Activated naive CD4-positive, alpha-beta T cell treated with anti-CD3 and anti-CD28 coated beads, Interleukin-2, amount 10 ng/mL, durations not matched to agents 7 days and 5 days (primary cell): Measurements from ENCODE around the gene GRP.

Experiments used
- CTCF ChIA-PET: fragments of 350-600 bp; sonication (Branson Sonifier 250); formaldehyde crosslinking; loops from one replicate; lab custom pipeline; 2021; ENCODE audit warnings: antibody characterized with exemption; lab: Charles Lee
- DNase-seq: peaks from one replicate; pipeline ENCODE4 v3.0.0-alpha.2; 2020
- H3K27ac Mint-ChIP-seq: one replicate; pipeline ENCODE4 v1.8.0; 2021; ENCODE audit warnings: mild to moderate bottlenecking, moderate library complexity, mixed read lengths
- H3K27me3 Mint-ChIP-seq: one replicate; pipeline ENCODE4 v1.8.0; 2021; ENCODE audit warnings: mild to moderate bottlenecking, mixed read lengths
- H3K36me3 Mint-ChIP-seq: one replicate; pipeline ENCODE4 v1.8.0; 2021; ENCODE audit warnings: mixed read lengths
- H3K4me1 Mint-ChIP-seq: one replicate; pipeline ENCODE4 v1.8.0; 2021; ENCODE audit warnings: mixed read lengths
- H3K4me3 Mint-ChIP-seq: one replicate; pipeline ENCODE4 v1.8.0; 2021; ENCODE audit warnings: mild to moderate bottlenecking, moderate library complexity, mixed read lengths
- H3K9me3 Mint-ChIP-seq: one replicate; pipeline ENCODE4 v1.8.0; 2021; ENCODE audit warnings: mixed read lengths

The GRP gene

DNA sequence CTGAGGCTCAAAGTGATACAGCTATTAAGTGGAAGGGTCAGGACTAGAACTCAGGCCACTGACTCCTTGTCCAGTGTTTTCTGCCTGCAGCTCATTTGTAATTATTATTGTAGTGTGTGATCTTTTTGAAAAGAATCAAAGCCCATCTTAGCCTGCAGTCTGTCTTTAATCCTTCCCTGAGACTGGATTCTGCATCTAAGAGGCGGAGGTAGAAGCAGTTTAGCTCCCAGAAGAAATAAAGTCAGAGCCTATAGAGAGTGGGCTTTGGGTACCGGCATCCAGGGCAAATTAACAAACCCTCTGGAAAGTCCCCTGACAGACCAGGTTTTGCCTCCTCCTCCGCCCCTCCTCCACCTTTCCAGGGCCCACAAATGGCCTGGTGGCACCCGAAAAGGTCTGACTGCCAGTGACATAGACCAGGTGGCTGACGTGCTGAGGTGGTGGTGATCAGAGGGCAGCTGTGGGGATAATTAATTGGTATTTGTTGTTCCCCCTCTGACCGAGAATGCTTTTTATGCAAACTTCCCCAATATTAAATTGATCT lies 55.5 kb downstream of the GRP start:
- H3K27ac Mint-ChIP-seq, result no peak overlapping the region
- H3K36me3 Mint-ChIP-seq, result no peaks in the 10 kb centered on the region
- no peak overlapping the region for H3K4me3 Mint-ChIP-seq
- H3K27me3 Mint-ChIP-seq, result peaks cover 76% of the 10 kb centered on the region
- peaks cover 10% of the 10 kb centered on the region for H3K4me1 Mint-ChIP-seq
- DNase-seq, result no peak
- no peaks in the 10 kb centered on the region for H3K9me3 Mint-ChIP-seq
- CTCF ChIA-PET, result interaction anchor here (2.6 kb wide), 1 partner anchor 127 kb away, joined by 6 read pairs; no protein-coding TSS in a partner anchor

DNA sequence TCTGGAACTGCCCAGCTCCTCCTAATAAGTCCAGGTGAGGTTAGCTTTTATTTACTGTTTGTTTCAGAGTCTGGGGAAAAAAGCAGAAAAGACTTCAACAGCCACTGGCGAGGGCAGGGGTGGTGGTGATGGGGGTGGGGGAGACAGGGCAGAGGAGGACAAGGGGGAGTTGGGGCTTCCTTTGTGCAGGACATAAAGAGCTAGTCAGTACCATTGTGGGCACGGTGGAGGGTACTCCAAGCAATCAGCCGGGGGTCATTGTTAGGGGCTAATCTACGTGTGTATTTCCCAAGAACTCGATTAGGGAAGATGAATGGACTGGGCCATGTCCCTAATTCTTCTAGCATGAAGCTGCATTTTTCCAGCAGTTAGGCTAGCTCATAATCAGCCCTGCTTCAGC lies 56.1 kb downstream of the GRP start:
- peaks cover 10% of the 10 kb centered on the region for H3K4me1 Mint-ChIP-seq
- H3K27ac Mint-ChIP-seq, result no peak overlapping the region
- no peak overlapping the region for H3K4me3 Mint-ChIP-seq
- H3K27me3 Mint-ChIP-seq, result peaks cover 74% of the 10 kb centered on the region
- no peak for DNase-seq
- H3K9me3 Mint-ChIP-seq, result no peaks in the 10 kb centered on the region
- CTCF ChIA-PET, result interaction anchor here (1.1 to 2.6 kb wide), 2 partner anchors 23 to 126 kb away, joined by 3 to 6 read pairs; no protein-coding TSS in a partner anchor
- H3K36me3 Mint-ChIP-seq, result no peaks in the 10 kb centered on the region

DNA sequence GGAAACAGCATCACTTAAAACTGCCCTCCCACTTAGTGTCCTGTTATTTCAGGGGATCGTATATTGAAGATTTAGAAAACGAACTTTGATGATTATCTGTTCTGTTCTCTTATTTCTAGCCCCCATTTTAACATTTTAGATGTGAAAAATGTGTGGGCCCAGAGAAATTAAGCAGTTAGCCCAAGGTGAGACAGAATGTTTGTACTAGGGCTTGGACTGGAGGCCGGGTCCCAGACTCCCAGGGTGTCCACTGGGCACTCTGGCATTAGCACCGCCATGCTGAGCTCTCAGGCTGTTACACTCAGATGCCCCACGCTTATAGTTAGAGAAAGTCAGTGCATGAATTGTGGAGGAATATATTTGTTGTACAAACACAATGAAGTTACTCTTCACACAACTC lies 58.8 kb downstream of the GRP start:
- CTCF ChIA-PET, result interaction anchor here (0.7 to 1.5 kb wide), 2 partner anchors 9 to 29 kb away, joined by 4 to 5 read pairs; no protein-coding TSS in a partner anchor

DNA sequence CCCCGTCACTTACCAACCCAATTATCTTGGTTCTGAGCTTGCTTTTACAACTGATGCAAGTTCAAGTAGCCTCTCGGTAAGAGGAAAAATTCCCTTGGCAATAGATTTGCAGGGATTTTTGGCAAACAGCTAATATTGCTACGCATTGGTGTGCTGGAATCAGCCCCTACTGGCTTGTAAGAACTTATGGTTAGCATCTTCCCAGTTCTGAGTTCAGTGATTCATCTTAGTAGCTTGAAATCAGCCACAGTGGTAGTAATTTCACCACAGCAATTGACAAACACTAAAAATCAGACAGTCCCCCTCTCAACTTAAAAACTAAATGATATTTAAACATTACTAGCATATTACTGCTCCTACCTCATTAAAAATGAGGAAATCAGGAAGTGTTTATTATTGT lies 59.2 kb downstream of the GRP start:
- Mint-ChIP-seq H3K27me3 (peaks cover 64% of the 10 kb centered on the region), H3K27ac (no peak overlapping the region), H3K4me3 (no peak overlapping the region), H3K9me3 (no peaks in the 10 kb centered on the region), H3K4me1 (peaks cover 2% of the 10 kb centered on the region), H3K36me3 (no peaks in the 10 kb centered on the region)
- no peak for DNase-seq
- CTCF ChIA-PET, result interaction anchor here (0.7 to 1.5 kb wide), 2 partner anchors 10 to 29 kb away, joined by 4 to 5 read pairs; no protein-coding TSS in a partner anchor

More for the DNA sequence above, 58.8 kb downstream of the GRP start:
- Mint-ChIP-seq H3K4me1 (peaks cover 3% of the 10 kb centered on the region), H3K27me3 (peaks cover 64% of the 10 kb centered on the region), H3K4me3 (no peak overlapping the region), H3K36me3 (no peaks in the 10 kb centered on the region), H3K9me3 (no peaks in the 10 kb centered on the region), H3K27ac (no peak overlapping the region)
- no peak for DNase-seq

DNA sequence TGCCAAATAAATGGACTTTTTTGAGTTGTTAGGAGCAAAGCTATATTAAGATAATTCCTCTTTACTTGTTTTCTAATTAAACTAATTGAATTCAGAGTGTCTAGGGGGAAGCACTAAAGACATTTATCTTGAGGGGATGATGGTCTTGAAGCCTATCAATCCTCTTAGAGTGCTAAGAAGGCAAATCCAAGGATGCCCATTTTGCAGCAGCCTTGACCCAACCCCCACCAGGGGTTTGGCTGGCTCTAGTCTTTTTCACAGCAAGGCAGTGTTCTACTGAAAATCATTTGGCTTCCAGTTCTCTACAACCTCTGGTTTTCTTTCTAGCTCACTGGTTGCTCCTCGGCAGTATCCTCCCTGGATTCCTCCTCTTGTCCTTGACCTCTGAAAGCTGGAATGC lies 59.8 kb downstream of the GRP start:
- Mint-ChIP-seq H3K27ac (no peak overlapping the region), H3K9me3 (no peaks in the 10 kb centered on the region), H3K4me1 (no peaks in the 10 kb centered on the region), H3K27me3 (peaks cover 62% of the 10 kb centered on the region), H3K36me3 (no peaks in the 10 kb centered on the region), H3K4me3 (no peak overlapping the region)
- DNase-seq, result no peak
- CTCF ChIA-PET, result interaction anchor here (0.7 kb wide), 1 partner anchor 10 kb away, joined by 4 read pairs; no protein-coding TSS in a partner anchor
